Measurements from ENCODE around the gene DNAJB13.

DNAJB13 gene

GRCh38 chr11:74012074-74012809 is 61.4 kb downstream of the DNAJB13 start:
- Histone ChIP-seq H3K36me3 (ENCODE audit: insufficient read depth, low read depth, low read length) (0 out of 2 replicates have a peak, but pooled peaks cover 3% of the 10 kb centered on the region), H3K27ac (ENCODE audit: low read length) (no peak overlapping the region), H3K27me3 (ENCODE audit: insufficient read depth, low read length) (no peaks in the 10 kb centered on the region), H3K9ac (ENCODE audit: low read depth, low read length) (no peak overlapping the region), H3K4me1 (ENCODE audit: insufficient read depth, low read length) (no peaks in the 10 kb centered on the region), H3K9me3 (ENCODE audit: insufficient read depth, low read depth, low read length) (no peaks in the 10 kb centered on the region), H3K4me3 (ENCODE audit: low read length) (no peak overlapping the region)

DNA sequence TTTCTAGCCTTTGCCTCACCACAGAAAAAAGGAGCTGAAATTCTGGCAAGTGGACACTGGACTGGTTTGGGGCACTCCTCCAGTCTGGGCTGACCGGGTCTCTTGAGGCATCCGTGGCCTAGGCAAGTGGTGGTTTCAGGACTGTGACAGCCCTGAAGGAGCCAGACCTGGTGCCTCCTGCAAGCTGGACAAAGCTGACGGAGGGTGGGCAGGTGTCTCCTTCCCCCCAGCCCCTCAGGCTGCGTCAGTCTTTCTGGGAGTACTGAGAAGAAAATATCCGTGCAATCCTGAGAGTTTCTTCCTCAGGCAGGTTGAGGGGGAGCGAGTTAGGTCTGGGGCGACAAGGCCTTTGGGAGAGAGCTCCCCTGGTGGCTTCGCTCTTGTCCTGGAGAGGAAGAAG is 62.3 kb downstream of the DNAJB13 start:
- H3K36me3 ChIP-seq (ENCODE audit: insufficient read depth, low read depth, low read length) = 0 out of 2 replicates have a peak, but pooled peaks cover 3% of the 10 kb centered on the region
- H3K27me3 ChIP-seq (ENCODE audit: insufficient read depth, low read length) = no peaks in the 10 kb centered on the region
- H3K9ac ChIP-seq (ENCODE audit: low read depth, low read length) = no peak overlapping the region
- no peak overlapping the region for H3K4me3 ChIP-seq (ENCODE audit: low read length)
- no peaks in the 10 kb centered on the region for H3K9me3 ChIP-seq (ENCODE audit: insufficient read depth, low read depth, low read length)
- no peaks in the 10 kb centered on the region for H3K4me1 ChIP-seq (ENCODE audit: insufficient read depth, low read length)
- no peak overlapping the region for H3K27ac ChIP-seq (ENCODE audit: low read length)

DNA sequence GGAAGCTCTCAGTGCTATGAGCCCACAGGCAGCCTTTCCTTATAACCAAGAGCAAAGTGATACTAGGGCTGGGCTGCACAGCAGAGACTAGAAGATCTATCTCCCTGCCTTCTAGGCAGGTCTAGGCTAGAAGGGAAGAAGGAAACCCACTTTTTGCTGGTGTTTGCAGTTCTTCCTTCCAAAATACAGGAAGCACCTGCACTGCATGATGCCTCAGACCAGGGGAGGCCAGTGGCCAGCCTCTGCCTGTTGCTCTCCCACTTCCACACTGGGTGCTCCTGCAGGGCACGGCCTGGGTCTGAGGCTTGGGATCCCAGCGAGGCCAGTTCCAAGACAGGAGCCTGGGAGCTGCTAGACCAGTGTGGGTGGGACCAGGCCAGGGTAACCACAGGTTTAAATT is 64.1 kb downstream of the DNAJB13 start:
- no peak overlapping the region for H3K27ac ChIP-seq (ENCODE audit: low read length)
- no peak overlapping the region for H3K9ac ChIP-seq (ENCODE audit: low read depth, low read length)
- H3K4me1 ChIP-seq (ENCODE audit: insufficient read depth, low read length) = no peaks in the 10 kb centered on the region
- H3K9me3 ChIP-seq (ENCODE audit: insufficient read depth, low read depth, low read length) = no peaks in the 10 kb centered on the region
- 0 out of 2 replicates have a peak, but pooled peaks cover 3% of the 10 kb centered on the region for H3K36me3 ChIP-seq (ENCODE audit: insufficient read depth, low read depth, low read length)
- no peaks in the 10 kb centered on the region for H3K27me3 ChIP-seq (ENCODE audit: insufficient read depth, low read length)
- no peak overlapping the region for H3K4me3 ChIP-seq (ENCODE audit: low read length)

DNA sequence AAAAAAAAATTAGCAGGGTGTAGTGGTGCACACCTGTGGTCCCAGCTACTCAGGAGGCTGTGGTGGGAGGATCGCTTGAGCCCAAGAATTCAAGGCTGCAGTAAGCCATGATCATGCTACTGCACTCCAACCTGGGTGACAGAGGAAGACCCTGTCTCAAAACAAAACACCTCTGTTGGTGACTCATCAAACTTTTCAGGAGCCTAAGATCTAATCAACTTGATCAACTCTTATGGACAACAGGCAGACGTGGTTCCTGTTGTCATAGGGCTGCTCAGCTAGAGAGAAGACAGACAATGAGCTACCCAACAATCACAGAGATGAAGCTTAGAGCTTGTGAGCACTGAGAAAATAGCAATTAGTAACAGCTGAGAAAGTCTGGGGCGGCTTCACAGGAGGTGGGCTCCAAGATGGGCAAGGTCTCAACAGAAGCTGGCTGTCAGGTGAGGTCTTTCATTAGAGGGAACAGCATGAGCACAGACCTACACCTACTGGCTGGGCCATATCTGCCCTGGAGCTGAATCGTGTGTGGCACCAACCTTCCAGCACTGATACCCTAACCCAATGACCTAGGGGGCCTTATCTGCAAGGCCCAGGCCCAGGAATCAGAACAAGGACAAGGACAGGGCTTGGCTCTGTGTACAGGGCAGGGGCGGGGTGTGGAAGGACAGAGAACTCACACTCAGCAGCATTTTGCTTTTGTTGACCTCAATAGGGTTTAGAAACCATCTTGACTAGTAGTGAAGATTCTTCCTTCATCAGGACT is 65.3 kb downstream of the DNAJB13 start:
- no peaks in the 10 kb centered on the region for H3K9me3 ChIP-seq (ENCODE audit: insufficient read depth, low read depth, low read length)
- H3K27me3 ChIP-seq (ENCODE audit: insufficient read depth, low read length) = no peaks in the 10 kb centered on the region
- H3K9ac ChIP-seq (ENCODE audit: low read depth, low read length) = no peak overlapping the region
- H3K4me3 ChIP-seq (ENCODE audit: low read length) = no peak overlapping the region
- 0 out of 2 replicates have a peak, but pooled peaks cover 3% of the 10 kb centered on the region for H3K36me3 ChIP-seq (ENCODE audit: insufficient read depth, low read depth, low read length)
- H3K27ac ChIP-seq (ENCODE audit: low read length) = no peak overlapping the region
- H3K4me1 ChIP-seq (ENCODE audit: insufficient read depth, low read length) = no peaks in the 10 kb centered on the region

- no peaks in the 10 kb centered on the region for H3K27me3 ChIP-seq (ENCODE audit: insufficient read depth, low read length)
- H3K4me1 ChIP-seq (ENCODE audit: insufficient read depth, low read length) = no peaks in the 10 kb centered on the region
- no peak overlapping the region for H3K4me3 ChIP-seq (ENCODE audit: low read length)
- no peaks in the 10 kb centered on the region for H3K36me3 ChIP-seq (ENCODE audit: insufficient read depth, low read depth, low read length)
- no peaks in the 10 kb centered on the region for H3K9me3 ChIP-seq (ENCODE audit: insufficient read depth, low read depth, low read length)
- no peak overlapping the region for H3K9ac ChIP-seq (ENCODE audit: low read depth, low read length)
- no peak overlapping the region for H3K27ac ChIP-seq (ENCODE audit: low read length)
Observed at GRCh38 chr11:74017631-74018030, 66.8 kb downstream of the DNAJB13 start.

DNA sequence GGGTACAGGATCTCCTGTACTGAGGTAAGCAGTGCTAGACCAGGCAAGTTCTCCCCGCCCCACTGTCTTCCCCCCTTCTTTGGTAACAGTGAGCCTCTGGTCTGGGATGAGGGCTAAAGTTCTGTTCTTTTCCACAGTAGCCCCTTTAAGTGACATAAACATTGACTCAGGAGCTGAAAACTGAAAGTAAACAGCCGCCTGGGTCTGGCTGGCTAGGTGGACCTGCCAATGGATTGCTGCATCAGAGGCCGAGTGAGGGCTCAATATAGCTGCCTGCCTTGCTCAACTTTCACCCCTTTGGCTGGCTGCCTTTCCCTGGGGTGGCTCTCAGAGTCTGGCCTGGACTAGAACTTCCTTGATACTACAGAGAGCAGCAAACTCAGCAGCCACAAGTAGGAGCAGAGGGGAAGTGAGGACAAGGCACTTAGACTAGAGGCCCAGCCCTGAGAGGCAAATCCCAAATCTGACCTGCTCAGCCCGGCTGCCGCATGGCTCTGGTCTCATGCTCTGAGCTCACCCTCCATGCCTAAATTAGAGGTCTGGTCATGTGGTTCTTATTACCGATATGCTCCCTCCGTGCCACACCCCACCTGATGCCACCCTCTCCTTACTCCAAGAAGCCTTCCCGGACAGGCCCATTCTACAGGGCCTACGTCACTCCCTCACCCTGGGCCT is 67.6 kb downstream of the DNAJB13 start:
- H3K36me3 ChIP-seq (ENCODE audit: insufficient read depth, low read depth, low read length) = no peaks in the 10 kb centered on the region
- no peaks in the 10 kb centered on the region for H3K4me1 ChIP-seq (ENCODE audit: insufficient read depth, low read length)
- no peak overlapping the region for H3K27ac ChIP-seq (ENCODE audit: low read length)

DNA sequence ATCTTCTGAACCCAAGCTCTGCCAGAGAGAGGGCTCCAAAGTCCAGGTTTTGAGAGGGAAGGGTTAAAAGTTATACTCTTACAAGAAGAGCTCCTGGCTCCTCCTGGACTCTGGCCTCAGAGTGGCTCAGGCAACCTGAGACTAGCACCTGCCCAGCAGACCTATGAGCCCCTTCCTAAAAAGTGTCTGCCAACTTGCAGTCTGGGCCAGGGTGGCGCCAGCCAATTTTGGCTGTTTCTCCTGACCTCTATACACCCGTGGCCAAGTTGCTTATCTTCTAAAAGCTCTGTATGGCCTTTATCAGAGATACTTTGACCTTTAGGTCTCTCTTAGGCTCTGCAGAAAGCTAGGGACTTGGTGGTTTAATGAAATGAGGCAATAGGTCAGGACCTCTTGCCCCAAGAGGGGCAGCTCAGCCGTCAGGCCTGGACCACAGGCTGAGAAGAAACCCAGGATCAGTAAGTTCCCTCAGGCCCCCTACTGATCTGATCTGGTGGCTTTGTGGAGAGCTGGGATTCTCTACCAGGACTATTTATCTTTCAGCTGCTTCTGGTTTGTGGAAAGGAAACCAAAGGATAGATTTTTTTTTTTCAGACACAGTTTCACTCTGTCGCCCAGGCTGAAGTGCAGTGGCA is 68.4 kb downstream of the DNAJB13 start:
- Histone ChIP-seq H3K4me1 (ENCODE audit: insufficient read depth, low read length) (no peaks in the 10 kb centered on the region), H3K9me3 (ENCODE audit: insufficient read depth, low read depth, low read length) (no peaks in the 10 kb centered on the region), H3K9ac (ENCODE audit: low read depth, low read length) (no peak overlapping the region), H3K36me3 (ENCODE audit: insufficient read depth, low read depth, low read length) (no peaks in the 10 kb centered on the region), H3K4me3 (ENCODE audit: low read length) (no peak overlapping the region), H3K27ac (ENCODE audit: low read length) (no peak overlapping the region), H3K27me3 (ENCODE audit: insufficient read depth, low read length) (no peaks in the 10 kb centered on the region)

More for the DNA sequence above, 67.6 kb downstream of the DNAJB13 start:
- H3K9me3 ChIP-seq (ENCODE audit: insufficient read depth, low read depth, low read length) = no peaks in the 10 kb centered on the region
- no peak overlapping the region for H3K9ac ChIP-seq (ENCODE audit: low read depth, low read length)
- no peak overlapping the region for H3K4me3 ChIP-seq (ENCODE audit: low read length)
- H3K27me3 ChIP-seq (ENCODE audit: insufficient read depth, low read length) = no peaks in the 10 kb centered on the region

- H3K4me3 ChIP-seq (ENCODE audit: low read length) = no peak overlapping the region
- H3K27me3 ChIP-seq (ENCODE audit: insufficient read depth, low read length) = no peaks in the 10 kb centered on the region
- no peaks in the 10 kb centered on the region for H3K36me3 ChIP-seq (ENCODE audit: insufficient read depth, low read depth, low read length)
- no peak overlapping the region for H3K9ac ChIP-seq (ENCODE audit: low read depth, low read length)
- H3K4me1 ChIP-seq (ENCODE audit: insufficient read depth, low read length) = no peaks in the 10 kb centered on the region
- H3K9me3 ChIP-seq (ENCODE audit: insufficient read depth, low read depth, low read length) = no peaks in the 10 kb centered on the region
- no peak overlapping the region for H3K27ac ChIP-seq (ENCODE audit: low read length)
Observed at GRCh38 chr11:74019860-74020259, 69.0 kb downstream of the DNAJB13 start.
